HG02870 (cell line): Measurements from ENCODE around the gene TRIM45.
"Not testable (repeated sequence)": the region's sequence is repeated elsewhere in the genome, so short reads cannot be mapped to it uniquely, and the experiment has no call there.

Experiments
- ATAC-seq: cut with Tn5 transposase; IDR thresholded peaks from one replicate; pipeline ENCODE4 v1.9.1; 2021; ENCODE audit warnings: mild to moderate bottlenecking, moderate library complexity; ENCODE audit not compliant: unreplicated experiment

TRIM45 gene

DNA sequence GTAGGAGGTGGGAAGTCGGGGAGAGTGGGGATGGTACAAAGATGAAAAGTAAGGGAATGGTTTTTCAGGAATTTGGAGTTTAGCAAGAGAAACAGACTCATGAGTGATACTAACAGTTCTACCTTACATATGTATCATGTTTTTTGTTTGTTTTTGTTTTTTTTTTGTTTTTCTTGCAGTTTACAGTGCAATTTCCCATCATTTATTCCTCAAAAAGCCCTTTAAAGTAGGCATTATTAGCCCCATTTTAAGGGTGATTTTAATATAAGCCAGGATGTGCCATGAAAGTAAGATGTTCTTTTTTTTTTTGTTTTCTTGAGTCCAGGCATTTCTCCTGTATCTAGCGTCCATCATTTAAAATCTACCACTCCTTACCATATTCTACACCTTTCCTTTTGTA, 13.8 kb upstream of the TRIM45 start:
- ATAC-seq, result no peak

DNA sequence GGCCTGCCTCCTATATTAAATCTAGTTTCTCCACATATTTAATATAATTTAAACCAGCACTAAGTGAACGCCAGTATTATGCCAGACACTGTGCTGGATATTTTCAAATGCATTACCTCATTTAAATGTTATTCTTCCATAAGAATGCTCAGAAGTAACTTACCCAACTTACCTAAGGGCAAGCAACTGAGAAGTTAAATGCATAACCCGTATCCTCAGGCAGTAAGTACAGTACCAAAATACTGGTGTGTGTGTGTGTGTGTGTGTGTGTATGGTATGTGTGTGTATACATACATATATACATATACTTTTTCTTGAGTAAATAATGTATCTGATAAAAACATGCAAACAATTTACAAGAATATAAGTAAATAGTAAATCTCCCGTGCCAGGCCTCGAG, 9.0 kb upstream of the TRIM45 start:
- ATAC-seq, result no peak

DNA sequence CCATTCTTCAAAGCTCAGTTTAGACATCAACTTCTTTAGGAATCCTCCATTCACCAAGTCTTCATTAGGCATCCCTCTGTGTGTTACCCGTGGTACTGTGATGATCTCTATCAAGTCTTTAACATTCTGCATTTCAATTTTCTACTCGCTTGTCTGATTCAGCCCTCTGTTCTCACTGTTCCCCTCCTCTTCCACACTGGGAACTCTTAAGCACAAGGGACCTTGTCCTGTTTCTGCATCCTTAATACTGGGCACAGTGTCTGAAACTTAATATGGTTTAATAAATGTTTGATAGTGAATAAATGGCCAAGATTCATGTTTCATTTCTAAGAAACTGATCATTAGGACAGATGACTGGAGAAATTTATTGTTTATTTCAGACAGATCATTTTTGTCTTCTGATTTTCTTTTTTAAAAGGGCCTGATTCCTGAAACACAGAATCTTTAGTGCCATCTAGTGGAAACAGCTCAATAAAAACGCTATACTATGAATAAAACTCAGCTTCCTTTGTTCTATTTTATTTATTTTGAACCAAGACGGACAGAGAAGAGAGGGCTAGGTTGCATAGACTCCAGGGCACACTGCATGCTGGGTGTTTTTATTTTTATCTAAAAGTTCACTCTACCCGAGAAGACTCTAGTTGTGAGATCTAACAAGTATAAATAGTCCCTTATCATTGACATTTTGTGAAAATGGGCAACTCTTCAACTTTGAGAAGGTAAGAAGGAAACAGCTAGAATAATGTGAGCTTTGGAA, 7.0 kb upstream of the TRIM45 start:
- ATAC-seq, result no peak

DNA sequence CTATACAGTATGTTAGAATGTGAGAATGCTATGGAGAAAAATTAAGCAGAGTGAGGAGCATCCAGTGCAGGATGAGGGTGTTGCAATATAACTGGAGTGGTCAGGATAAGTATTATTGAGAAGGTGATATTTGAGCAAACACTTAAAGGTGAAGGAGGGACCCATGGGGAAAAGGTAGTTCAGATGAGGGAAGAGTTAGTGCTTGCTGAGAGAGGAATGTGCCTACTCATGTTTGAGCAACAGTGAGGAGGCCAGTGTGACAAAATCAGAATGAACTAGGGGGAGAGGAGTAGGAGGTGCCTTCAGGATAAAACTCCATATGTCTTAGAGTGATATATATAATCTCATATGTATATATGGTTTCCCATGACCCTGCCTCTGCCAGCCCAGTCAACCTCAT, 6.2 kb upstream of the TRIM45 start:
- no peak for ATAC-seq

DNA sequence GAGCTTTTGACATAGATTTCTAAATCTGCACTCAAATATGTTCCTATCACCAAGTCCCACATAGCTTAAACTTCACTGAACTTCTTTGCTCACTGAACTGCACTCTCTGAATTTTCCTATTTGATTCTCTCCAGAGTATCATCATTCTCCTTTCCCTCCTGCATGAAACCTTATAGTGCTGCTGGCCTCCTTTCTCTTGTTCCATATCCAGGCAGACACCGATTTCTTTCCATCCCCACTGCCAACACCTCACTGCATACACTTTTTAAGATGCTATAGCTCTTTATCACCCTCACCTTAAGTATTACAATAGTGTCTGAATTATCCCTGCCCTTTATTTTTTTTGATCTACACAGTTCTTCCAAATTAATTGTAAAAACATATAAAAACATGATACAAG, 3.1 kb upstream of the TRIM45 start:
- ATAC-seq, result no peak

DNA sequence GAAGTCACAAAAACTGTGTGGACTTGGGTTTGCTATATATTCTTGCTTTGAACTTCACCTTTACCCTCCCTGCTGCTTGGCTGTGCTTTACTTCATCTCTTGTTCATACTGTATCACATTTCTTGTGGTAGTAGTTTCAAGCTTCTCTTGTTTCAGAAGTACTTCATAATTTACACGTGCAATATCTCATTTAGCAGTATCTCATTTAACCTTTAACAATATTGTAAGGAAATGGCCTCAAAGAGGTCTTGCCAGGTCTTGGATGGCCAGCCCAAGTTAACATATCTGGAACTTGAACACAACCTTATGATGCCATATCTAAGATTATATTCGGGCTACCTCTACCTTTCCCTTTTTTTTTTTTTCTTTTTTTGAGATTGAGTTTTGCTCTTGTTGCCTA, 1.7 kb upstream of the TRIM45 start:
- ATAC-seq, result no peak

DNA sequence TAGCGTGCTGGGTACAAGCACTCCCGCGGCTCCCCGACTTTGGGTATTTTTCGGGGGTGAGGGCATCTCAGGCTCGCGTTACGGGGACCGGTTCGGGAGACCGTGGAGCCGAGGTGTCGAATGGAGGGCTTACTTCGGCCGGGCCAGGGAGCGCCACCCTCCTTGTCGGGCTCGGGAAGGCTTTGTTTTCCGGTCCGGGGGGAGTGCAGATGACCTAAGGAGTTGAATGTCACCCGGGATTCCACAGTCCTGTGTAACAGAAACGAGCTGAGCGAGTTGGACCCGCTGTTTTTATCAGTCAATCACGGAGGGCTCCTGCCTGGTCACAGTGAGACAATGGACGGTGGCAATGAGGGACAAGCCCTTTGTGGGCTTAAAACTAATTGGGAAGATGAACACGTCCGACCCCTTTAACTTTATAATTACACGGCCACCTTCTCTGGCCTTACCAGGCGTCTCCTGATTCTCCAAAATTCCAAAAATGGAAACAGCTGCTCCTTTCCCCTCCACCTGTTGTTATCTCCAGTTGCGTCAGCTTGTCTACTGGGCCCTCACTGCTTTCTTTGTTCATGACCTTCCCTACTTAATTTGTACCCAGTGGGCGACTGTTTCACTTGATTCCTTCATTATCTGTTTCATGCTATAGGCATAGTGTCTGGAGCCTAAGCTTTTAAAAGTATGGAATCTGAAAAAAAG, 929 bp upstream of the TRIM45 start:
- no peak for ATAC-seq

DNA sequence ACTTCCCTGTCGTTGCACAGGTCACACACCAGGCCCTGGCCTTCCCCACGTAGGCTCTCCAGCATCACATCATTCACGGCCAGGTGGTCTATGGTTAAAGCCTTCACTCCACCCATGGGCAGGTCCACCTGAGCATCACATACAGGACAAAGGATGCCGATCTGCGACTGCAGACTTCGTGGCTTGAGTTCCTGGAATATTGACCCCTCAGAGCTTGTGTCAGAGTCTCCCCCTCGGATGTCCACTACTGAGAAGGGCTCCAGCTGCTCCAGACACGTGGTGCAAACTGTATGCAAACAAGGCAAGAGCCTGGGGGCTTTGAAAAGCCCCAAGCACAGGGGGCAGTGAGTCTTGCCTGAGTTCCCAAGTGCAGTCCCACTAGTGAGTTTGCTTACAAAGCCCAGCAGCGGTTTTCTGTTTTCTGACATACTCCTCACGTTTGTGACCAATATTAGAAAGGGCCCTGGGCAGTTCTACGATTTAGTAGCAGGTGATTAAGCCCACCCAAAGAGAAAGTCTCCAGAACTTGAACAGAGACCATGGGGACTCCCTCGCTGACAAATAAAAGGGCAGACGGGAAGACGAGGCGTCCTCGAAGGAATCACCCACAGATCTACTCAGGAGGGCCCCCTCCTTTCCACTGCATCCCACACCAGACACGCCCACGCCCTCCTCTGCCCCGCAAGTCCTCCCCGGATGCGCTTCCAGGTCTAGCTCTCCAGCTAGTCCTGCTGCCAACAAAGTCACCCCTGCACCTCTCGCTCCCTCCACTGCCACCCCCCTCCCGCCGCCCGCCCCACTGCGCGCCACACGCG, 568 bp downstream of the TRIM45 start:
- ATAC-seq, result no peak

DNA sequence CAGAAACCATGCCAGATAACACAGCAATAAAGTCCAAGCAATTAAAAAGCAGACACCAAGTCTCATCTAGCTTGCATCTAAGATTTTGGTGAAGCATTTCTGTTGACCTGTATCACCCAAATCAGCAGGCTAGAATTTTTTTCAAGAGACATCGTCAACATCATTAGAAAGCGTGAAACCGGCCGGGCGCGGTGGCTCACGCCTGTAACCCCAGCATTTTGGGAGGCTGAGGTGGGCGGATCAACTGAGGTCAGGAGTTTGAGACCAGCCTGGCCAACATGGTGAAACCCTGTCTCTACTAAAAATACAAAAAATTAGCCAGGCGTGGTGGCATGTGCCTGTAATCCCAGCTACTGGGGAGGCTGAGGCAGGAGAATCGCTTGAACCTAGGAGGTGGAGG, 2.4 kb downstream of the TRIM45 start:
- not testable (repeated sequence) for ATAC-seq

DNA sequence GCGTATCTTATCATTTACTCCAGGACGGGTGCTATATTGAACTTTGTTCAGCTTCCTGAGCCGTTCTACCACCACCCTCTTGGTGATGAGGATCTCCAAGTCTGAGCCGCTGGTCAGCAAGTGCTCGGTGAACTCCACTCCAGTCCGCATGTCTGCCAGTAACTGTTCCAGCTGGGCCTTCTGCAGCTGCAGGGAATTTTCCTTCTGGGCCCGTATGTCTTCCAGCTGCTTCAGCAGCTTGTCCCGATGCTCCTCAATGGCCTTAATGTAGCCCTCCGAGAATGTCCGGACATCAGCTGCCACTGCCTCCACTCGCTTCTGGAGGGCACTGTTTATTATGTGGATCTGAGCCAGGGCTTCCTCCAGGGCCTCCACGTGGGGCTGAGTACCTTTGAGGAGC, 3.4 kb downstream of the TRIM45 start:
- no peak for ATAC-seq

DNA sequence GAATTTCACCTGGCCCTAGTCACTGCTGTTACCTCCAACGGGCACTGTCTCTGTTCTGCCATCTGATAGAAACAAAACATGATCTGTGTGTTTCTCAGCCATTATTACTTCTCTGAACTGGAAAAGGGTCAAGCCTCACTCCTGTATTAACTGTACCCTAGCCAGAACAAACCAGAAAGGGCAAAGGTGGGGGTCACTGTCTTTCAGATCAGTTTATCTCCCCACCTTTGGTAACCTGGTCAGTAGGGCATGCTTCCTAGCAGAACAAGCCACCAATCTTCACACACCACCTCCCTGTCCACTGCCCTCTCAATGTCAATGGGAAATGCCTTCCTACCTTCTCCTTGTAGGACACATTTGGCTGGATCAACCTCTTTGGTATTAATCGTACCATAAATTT, 3.9 kb downstream of the TRIM45 start:
- ATAC-seq, result no peak

DNA sequence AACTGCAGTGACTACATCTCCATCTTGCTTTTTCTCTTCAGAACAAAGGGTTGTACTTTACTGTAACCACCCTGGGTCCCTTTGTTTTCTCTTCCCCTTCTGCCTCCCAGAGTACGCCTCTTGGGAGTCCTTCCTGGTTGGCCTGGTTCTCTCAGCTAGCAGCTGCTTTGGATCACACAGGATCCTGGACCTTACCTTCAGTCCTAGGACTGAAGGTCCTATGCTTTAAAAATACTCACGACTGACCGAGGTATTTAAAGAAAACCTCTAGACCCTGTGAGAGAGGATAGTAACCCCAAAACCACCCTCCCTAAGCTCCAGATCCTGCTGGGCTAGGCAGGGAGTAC, 4.8 kb downstream of the TRIM45 start:
- no peak for ATAC-seq

DNA sequence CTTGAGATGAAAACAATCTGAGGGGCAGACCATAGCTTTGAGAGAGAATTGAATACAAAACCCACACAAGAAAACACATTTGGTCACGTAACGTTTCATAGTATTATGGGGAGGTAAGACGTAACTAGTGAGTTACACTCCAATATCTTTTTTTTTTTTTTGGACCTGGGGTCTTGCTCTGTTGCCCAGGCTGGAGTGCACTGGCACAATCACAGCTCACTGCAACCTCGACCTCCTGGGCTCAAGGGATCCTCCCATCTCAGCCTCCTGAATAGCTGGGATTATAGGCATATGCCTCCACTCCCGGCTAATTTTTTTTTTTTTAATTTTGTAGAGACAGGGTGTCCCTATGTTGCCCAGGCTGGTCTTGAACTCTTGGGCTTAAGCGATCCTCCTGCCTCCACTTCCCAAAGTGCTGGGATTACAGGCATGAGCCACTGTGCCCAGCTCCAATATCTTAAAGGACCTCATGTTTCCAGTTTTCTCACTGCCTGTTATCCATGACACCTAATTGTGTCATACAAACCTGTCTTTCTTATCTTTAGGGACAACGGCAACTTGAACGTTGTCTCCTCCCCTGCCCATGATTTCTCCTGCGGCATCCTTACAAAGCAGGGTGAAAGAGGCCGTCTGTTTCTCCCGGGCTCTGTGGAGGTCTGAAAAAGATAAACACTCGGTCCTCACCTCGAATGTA, 5.3 kb downstream of the TRIM45 start:
- no peak for ATAC-seq

DNA sequence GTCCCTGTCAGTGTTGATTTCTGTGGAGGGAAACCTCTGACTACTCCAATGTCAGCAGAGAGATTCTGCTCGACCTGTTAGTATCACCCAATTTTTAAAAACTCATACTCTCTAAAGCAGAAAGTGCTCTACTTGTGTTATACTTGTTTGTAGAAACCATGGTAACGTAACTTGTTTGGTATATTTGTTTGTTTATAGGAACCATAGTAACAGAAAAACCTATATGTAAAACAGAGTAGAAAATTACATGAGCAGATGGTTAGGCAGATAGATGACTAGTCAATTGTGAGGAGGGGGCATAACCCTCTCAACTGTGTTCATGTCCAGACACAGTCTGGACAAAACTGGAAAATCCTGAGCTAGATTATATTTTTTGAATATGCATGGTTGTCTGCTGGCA, 6.7 kb downstream of the TRIM45 start:
- no peak for ATAC-seq

DNA sequence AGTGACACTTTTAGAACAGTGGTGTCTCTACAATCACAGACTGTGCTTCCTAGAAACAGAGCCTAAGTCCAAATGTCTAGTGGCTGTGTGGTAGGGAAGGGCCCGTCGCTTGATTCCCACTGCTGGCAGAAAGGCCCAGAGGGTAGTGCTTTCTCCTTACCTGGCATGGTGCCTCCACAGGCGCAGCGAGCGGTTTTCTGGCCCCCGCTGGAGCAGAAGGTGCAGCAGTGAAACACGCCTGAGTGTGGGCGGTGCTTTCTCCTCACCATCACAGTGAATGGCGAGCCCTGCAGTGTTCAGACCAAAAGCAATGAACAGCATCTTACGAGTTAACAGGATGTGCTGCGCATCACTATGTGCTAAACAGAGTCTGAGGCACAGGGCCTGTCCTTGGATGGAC, 8.3 kb downstream of the TRIM45 start:
- no peak for ATAC-seq

DNA sequence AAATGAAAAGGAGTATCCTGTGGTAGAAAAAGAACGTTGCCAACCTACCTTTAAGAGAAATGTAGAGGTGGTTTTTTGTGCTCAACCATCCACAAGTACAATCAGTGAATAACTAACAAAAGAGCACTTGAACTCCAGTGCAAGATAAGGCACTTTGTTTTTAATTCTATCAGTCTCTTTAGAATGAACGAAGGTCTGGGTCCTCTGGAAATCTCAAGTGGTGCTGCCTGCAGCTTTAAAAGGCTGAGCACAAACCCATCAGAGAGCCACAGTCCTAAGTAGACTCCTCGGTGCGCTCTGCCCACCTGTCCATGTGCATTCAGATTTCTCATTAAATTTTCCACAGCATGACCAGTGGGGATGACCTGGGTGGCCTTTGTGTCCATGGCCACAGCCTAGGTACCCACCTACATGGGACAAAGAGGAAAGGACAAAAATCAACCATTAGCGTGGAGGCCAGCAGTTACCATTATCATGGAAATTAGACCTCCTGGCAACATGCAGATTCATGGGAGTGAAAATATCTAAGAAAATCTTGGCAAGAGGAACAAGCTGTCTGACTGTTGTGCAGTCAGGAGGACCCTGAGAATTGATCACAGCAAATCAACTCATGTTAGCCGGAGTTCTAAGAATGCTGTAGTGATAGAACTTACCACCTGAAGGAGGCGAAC, 9.4 kb downstream of the TRIM45 start:
- no peak for ATAC-seq

DNA sequence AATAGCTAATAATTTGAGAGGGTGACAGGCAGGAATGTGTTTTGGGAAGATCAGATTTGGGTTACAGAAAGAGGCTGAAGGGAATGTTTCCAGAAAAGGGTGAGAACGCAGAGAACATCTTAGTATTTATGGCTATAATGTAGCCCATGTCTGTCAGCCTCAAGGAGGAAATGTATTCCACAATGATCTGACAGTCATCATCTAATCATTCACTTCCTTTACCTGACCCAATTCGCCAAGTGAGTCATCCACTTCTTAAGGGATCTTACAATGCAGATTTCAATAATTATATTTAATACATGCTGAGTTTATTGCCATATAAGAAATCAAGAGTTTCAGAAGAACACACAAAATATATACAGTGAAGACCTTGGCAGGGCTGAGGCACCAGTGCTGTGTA, 10.8 kb downstream of the TRIM45 start:
- no peak for ATAC-seq

DNA sequence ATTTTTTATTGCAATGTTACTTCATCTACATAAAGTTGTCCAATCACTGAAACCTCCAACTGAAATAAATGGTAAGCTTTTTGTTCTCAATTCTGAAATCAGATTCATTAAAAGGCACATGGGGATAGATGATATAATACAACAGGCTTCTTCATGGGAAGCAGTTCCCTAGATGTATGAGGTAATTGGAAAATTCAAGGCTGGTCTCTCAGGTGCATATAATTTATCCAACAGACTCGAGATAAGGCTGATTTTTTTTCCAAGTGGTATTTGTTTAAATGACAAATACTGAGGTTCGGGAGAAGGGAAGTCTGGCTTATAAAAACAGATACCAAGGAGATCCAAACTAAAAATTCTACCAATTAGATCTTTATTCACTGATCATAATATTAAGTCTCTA, 14.2 kb downstream of the TRIM45 start:
- no peak for ATAC-seq

DNA sequence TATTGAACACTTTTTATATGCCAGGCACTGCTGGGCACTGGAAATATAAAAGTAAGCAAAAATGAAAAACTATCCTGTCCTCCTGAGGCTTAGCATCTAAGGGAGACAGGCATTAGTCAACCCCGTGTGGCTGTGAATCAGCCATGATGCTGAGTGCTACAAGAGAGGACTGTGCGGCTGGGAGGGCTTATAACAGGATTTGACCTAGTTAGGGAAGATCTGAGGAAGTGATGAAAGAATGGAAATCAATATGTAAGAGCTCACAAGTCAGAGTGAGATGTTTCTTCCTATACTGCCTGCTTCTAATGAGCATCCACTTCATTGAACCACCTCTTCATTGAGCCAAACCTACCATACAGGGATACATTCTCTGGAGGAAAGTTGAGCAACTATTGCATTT, 15.1 kb downstream of the TRIM45 start:
- no peak for ATAC-seq

DNA sequence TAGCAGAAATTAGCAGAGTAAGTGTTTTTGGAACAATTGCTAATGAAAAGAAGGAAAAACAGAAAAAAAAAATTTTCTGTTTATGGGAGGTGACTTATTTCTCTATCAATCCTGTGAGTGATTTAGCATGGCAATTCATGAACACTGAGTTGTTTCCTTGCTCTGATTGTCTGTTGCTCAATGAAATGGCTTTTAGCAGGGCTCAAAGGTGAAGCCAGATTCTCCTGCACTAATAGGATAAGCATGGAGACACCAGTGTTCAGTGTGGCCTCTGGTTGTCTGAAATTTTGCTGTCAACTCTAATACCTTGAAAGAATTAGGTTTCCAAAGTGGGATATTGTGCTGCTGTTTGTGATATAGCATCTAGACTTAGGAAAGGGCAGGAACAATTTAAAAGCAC, 15.8 kb downstream of the TRIM45 start:
- no peak for ATAC-seq

DNA sequence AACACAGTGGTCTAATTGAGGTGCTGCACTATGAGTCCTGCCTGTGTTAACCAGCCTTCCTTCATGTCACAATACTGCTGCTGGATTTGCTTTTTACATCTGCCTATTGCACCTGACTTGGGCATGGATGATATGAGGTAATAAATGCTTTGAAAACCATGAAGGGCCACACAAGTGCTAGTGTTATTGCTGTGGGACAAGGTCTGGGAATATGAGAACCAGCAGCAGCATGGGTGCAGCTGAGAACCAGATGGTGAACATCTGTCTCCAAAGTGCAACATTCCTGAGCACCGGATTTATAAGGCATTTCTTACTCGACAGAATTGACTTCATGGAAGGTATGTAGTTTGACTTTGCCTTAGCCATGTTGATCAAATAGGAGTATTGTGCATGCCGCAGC, 16.6 kb downstream of the TRIM45 start:
- ATAC-seq, result no peak
